ENCODE measurements around the gene EPHB2.

The EPHB2 gene

DNA sequence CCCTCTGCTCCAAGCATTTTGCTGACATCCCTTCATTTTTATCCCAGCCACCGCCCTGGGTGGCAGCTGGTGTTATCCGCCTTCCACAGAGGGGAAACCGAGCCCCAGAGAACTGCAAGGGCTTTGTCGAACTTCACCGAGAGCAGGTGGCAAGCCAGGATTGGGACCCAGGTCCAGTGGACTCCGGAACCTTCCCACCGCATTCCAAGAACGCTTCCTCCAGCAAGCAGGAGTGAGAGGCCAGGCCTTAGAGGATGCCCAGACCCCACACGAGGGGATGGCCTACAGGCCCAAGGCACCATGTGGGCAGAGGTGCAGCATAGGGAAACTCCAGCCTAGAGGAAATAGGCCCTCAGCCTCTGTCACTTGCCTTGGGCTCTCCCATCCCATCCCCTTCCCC, 90.7 kb downstream of the EPHB2 start:
- H3K36me3 ChIP-seq = no peaks in the 10 kb centered on the region
- no peak overlapping the region for H3K4me2 ChIP-seq
- no peak overlapping the region for H3K4me3 ChIP-seq
- H3K4me1 ChIP-seq = peaks cover 0 to under 1% (median under 1%) of the 10 kb centered on the region in 10 experiments; a peak in 1 of 20 replicates
- no peaks in the 10 kb centered on the region for H3K27me3 ChIP-seq
- no peak for TF ChIP-seq Cebpa-rat (IDR thresholded peaks at IDR 0.05)
- H3K27ac ChIP-seq = no peak overlapping the region
- peaks cover 0 to 20% (median 0%) of the 10 kb centered on the region in 11 experiments; a peak in 2 of 22 replicates for H4K20me1 ChIP-seq
- no peaks in the 10 kb centered on the region for H3K9me3 ChIP-seq (replicated peaks in 1 of 11)
- H3K9ac ChIP-seq = no peak overlapping the region

DNA sequence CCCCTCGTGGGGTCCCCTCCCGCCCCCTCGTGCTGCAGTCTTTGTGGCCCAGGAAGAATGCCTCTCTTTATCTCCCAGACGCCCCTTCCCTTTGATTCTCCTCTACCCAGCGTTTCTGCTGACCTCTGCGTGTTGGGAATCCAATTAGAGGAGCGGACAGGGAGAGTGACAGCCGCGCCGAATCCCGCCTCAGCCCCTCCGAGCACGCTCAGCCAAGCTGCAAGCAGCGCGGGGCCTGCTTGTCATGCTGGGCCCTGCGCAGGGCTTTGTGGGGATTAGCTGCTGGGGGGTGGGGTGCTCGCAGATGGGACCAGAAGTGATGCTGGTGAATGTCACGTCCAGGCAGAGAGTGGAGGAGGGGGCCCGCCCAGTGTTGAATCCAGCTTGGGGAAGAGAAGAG, 91.1 kb downstream of the EPHB2 start:
- H3K36me3 ChIP-seq = no peaks in the 10 kb centered on the region
- no peak for TF ChIP-seq Cebpa-rat (IDR thresholded peaks at IDR 0.05)
- peaks cover 0 to 5% (median 2%) of the 10 kb centered on the region in 10 experiments; a peak in 7 of 20 replicates for H3K4me1 ChIP-seq
- H3K9ac ChIP-seq = no peak overlapping the region
- H4K20me1 ChIP-seq = peaks cover 0 to 24% (median 0%) of the 10 kb centered on the region in 11 experiments; a peak in 2 of 22 replicates
- no peak overlapping the region for H3K4me3 ChIP-seq
- no peaks in the 10 kb centered on the region for H3K27me3 ChIP-seq
- H3K9me3 ChIP-seq (replicated peaks in 1 of 11) = no peaks in the 10 kb centered on the region
- no peak overlapping the region for H3K4me2 ChIP-seq
- no peak overlapping the region for H3K27ac ChIP-seq

DNA sequence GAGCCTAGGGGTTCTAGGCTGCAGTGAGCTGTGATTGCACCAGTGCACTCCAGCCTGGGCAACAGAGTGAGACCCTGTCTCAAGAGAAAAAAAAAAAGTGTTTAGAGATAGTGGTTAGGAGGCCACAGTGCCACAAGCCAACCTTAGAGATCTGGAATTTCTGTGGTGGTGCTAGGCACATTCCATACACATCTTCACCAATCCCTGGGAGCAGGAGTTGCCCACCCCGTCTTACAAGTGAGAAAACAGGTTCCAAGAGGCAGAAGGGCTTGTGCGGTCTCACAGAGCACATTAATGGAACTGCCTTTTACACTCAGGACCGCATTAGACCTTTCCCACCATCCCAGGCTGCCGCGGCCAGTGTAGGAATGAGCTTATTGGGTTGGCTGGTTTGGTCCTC, 93.2 kb downstream of the EPHB2 start:
- Histone ChIP-seq H3K4me1 (peaks cover 0 to 8% (median 3%) of the 10 kb centered on the region in 10 experiments; a peak in 7 of 20 replicates), H3K9me3 (replicated peaks in 1 of 11) (no peaks in the 10 kb centered on the region), H3K4me2 (no peak overlapping the region), H3K9ac (no peak overlapping the region), H4K20me1 (peaks cover 0 to 30% (median 0%) of the 10 kb centered on the region in 11 experiments; a peak in 2 of 22 replicates), H3K4me3 (no peak overlapping the region), H3K27ac (no peak overlapping the region), H3K36me3 (no peaks in the 10 kb centered on the region), H3K27me3 (no peaks in the 10 kb centered on the region)
- no peak for TF ChIP-seq Cebpa-rat (IDR thresholded peaks at IDR 0.05)

DNA sequence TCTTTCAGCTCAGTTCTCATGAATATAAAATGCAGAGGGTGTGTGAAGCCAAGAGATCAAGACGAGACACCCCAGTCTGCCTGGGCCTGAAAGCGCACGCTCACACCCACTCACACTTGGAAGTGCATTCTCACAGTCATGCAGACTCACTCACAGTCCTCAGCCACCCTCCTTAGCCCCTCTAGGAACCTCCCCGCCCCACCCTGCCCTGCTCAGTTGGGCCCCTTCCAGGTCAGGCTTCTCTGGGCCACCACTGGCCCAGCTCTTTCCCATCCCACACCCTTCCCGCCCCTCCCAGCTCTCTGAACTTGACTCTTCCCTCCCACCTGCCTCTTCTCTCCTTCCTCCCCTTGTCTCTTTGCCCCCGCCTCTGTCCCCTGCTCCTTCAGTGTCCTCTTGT, 93.8 kb downstream of the EPHB2 start:
- peaks cover 0 to 8% (median 3%) of the 10 kb centered on the region in 10 experiments; a peak in 7 of 20 replicates for H3K4me1 ChIP-seq
- no peak overlapping the region for H3K4me3 ChIP-seq
- no peak overlapping the region for H3K4me2 ChIP-seq
- TF ChIP-seq Cebpa-rat (IDR thresholded peaks at IDR 0.05) = no peak
- no peaks in the 10 kb centered on the region for H3K9me3 ChIP-seq (replicated peaks in 1 of 11)
- H3K36me3 ChIP-seq = no peaks in the 10 kb centered on the region
- no peaks in the 10 kb centered on the region for H3K27me3 ChIP-seq
- H3K9ac ChIP-seq = no peak overlapping the region
- H3K27ac ChIP-seq = no peak overlapping the region
- H4K20me1 ChIP-seq = peaks cover 0 to 25% (median 0%) of the 10 kb centered on the region in 11 experiments; a peak in 2 of 22 replicates

DNA sequence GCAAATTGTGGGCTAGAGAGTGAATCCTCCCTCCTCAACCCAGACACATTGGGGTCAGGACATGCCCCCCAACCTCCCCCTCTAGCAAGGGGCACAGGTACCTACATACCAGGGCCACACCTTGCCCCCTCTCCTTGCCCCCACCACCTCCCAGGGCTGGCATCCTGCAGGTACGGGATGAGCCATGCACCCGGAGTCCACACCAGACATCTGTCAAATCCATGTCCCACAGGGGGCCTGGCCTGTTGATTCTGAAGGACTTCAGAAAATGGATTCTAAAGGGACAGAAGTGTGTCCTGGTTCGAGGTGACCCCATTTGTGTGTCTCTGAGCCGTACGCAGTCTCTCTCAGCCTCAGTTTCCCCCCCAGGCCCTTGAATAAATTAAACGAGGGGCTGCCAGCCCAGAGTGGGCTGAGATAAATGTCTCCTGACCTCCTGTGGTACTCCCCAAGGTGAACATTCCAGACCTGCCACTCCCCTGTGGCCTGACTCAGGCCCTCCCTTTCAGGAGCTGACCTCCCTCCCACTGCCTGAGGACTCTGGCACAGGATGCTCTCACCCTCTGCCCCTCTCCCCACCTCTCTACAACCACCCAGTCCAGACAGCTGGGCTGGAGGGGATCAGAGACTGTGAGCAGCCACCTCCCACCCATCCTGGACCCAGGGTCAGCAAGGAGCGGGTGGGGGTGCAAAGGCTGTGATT, 94.5 kb downstream of the EPHB2 start:
- Histone ChIP-seq H3K4me1 (peaks cover 0 to 8% (median 3%) of the 10 kb centered on the region in 10 experiments; a peak in 7 of 20 replicates), H3K4me2 (no peak overlapping the region), H3K27me3 (no peaks in the 10 kb centered on the region), H3K4me3 (no peak overlapping the region), H3K27ac (no peak overlapping the region), H4K20me1 (peaks cover 0 to 17% (median 0%) of the 10 kb centered on the region in 11 experiments; a peak in 2 of 22 replicates), H3K9ac (no peak overlapping the region), H3K36me3 (no peaks in the 10 kb centered on the region), H3K9me3 (replicated peaks in 1 of 11) (no peaks in the 10 kb centered on the region)
- TF ChIP-seq Cebpa-rat (IDR thresholded peaks at IDR 0.05) = no peak

DNA sequence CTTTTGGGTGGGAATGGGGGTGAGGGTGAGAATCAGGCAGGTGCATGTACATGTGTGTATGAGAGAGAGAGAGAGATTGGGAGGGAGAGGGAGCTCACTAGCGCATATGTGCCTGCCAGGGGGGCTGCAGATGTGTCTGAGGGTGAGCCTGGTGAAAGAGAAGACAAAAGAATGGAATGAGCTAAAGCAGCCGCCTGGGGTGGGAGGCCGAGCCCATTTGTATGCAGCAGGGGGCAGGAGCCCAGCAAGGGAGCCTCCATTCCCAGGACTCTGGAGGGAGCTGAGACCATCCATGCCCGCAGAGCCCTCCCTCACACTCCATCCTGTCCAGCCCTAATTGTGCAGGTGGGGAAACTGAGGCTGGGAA, 95.0 kb downstream of the EPHB2 start:
- H3K36me3 ChIP-seq = no peaks in the 10 kb centered on the region
- H4K20me1 ChIP-seq = peaks cover 0 to 16% (median 0%) of the 10 kb centered on the region in 11 experiments; a peak in 2 of 22 replicates
- no peak for TF ChIP-seq Cebpa-rat (IDR thresholded peaks at IDR 0.05)
- H3K27me3 ChIP-seq = no peaks in the 10 kb centered on the region
- no peaks in the 10 kb centered on the region for H3K9me3 ChIP-seq (replicated peaks in 1 of 11)
- H3K4me2 ChIP-seq = no peak overlapping the region
- no peak overlapping the region for H3K9ac ChIP-seq
- peaks cover 0 to 8% (median 3%) of the 10 kb centered on the region in 10 experiments; a peak in 7 of 20 replicates for H3K4me1 ChIP-seq
- no peak overlapping the region for H3K27ac ChIP-seq
- no peak overlapping the region for H3K4me3 ChIP-seq

DNA sequence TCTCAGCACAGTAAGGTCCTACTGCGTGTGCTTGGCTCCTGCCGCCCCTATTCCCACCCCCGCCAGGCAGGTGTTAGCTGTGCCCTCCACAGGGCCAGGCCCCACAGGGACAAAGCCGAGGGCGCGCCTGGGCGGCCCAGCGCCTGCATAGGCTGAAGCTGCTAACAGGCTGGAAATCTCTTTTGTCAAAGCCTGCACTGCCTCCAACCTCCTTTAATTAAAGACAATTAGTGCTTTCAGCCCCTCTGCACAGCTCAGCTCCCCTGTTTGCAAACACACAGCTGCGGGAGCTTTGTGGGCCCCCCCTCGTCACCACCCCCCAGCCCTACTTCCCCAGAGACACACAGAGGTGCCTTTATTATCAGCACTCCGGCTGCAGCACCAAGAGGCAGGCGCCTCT, 95.9 kb downstream of the EPHB2 start:
- TF ChIP-seq Cebpa-rat (IDR thresholded peaks at IDR 0.05) = no peak
- H3K27me3 ChIP-seq = no peaks in the 10 kb centered on the region

DNA sequence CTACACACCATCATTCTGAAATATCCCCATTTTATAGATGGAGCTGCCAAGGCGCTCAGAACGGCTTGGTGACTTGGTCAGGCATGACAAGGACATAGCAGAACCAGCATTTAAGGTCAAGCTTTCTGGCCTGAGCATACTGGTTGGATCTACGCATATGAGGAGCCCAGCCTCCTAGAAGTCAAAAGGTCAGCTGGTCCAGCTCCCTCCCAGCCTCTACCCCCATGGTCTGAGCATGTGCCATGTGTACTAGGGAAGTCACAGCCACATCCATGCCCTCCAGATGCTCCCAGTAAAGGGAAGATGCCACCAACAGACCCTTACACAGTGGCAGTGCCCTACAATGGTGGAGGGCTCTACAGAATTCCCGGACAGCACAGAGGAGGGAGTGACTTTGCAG, 96.7 kb downstream of the EPHB2 start:
- H3K27me3 ChIP-seq = no peaks in the 10 kb centered on the region
- no peaks in the 10 kb centered on the region for H3K36me3 ChIP-seq
- peaks cover 0 to 16% (median 0%) of the 10 kb centered on the region in 11 experiments; a peak in 2 of 22 replicates for H4K20me1 ChIP-seq
- H3K9ac ChIP-seq = no peak overlapping the region
- peaks cover 0 to 8% (median 3%) of the 10 kb centered on the region in 10 experiments; a peak in 7 of 20 replicates for H3K4me1 ChIP-seq
- no peak overlapping the region for H3K4me2 ChIP-seq
- TF ChIP-seq Cebpa-rat (IDR thresholded peaks at IDR 0.05) = no peak
- H3K9me3 ChIP-seq (replicated peaks in 1 of 11) = no peaks in the 10 kb centered on the region
- no peak overlapping the region for H3K27ac ChIP-seq
- H3K4me3 ChIP-seq = no peak overlapping the region

More for the DNA sequence above, 95.9 kb downstream of the EPHB2 start:
- Histone ChIP-seq H3K4me1 (peaks cover 0 to 8% (median 3%) of the 10 kb centered on the region in 10 experiments; a peak in 7 of 20 replicates), H3K9ac (no peak overlapping the region), H4K20me1 (peaks cover 0 to 16% (median 0%) of the 10 kb centered on the region in 11 experiments; a peak in 2 of 22 replicates), H3K9me3 (replicated peaks in 1 of 11) (no peaks in the 10 kb centered on the region), H3K4me2 (peak overlapping the region in 4 of 11 experiments; percentile 17 to 23 (median 20); a peak in 5 of 22 replicates), H3K27ac (no peak overlapping the region), H3K36me3 (no peaks in the 10 kb centered on the region), H3K4me3 (no peak overlapping the region)

DNA sequence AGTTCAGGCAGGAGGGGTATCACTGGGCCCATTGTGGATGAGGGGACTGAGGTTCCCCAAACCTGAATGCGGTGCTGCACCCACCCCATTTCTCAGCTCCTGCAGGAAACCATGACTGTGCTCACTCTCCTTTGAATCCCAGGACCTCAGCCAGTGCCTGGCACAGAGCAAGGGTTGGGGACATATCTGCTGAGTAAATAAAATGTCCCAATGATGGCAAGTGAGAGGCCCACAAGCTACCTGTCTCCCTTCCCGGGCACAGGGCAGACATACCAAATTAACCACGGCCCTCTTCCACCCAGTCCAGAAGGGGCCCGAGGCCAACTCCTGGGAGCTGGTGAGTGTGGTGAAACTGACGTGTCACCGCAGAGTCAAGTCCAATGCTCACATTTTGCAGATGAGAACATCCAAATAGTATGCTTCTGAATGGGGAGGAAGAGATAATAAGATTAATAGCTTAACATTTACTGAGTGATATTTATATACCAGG, 97.6 kb downstream of the EPHB2 start:
- Histone ChIP-seq H3K4me2 (no peak overlapping the region), H3K27ac (no peak overlapping the region), H3K9me3 (replicated peaks in 1 of 11) (no peaks in the 10 kb centered on the region), H3K9ac (no peak overlapping the region), H3K4me3 (no peak overlapping the region), H3K36me3 (no peaks in the 10 kb centered on the region), H4K20me1 (peaks cover 0 to 16% (median 0%) of the 10 kb centered on the region in 11 experiments; a peak in 2 of 22 replicates), H3K4me1 (peaks cover 0 to 8% (median 3%) of the 10 kb centered on the region in 10 experiments; a peak in 7 of 20 replicates), H3K27me3 (no peaks in the 10 kb centered on the region)
- TF ChIP-seq Cebpa-rat (IDR thresholded peaks at IDR 0.05) = no peak
